H1 (cell line): Measurements from ENCODE around the gene STK39. TPM values are rescaled to one million over a fixed set of nuclear protein-coding genes. Genes with fewer than 3 reads are reported as not detected.

Experiments used
- CTCF ChIA-PET: fragments of 300-600 bp; sonication (Branson Sonifier 250); formaldehyde crosslinking; loops from one replicate; lab custom pipeline; 2021; ENCODE audit not compliant: partially characterized antibody; lab: Charles Lee
- POLR2A ChIA-PET: fragments of 300-600 bp; sonication (Branson Sonifier 250); formaldehyde crosslinking; loops from one replicate; lab custom pipeline; 2021; ENCODE audit warnings: inconsistent platforms; ENCODE audit not compliant: partially characterized antibody; lab: Charles Lee
- DNase-seq, 2 experiments: peaks; one replicate each; pipeline versions ENCODE4 v3.0.0 to v3.0.0-alpha.2; 2010 to 2022; ENCODE audit warnings: low spot score in 2 of 2, low read depth in 1 of 2, mixed read lengths in 1 of 2
- FAIRE-seq: peaks from 2 replicates; lab custom pipeline; 2011; peaks lifted over from hg19 to GRCh38; lab: Jason Lieb, UNC
- H2AFZ ChIP-seq: 2 replicates; pipeline ENCODE4 v1.8.1; 2012; ENCODE audit warnings: low read length, inconsistent platforms
- H2AK5ac ChIP-seq: 2 replicates; pipeline ENCODE4 v1.6.1; 2013; ENCODE audit warnings: low read depth, low read length
- H2BK120ac ChIP-seq: replicated peaks from 2 replicates; pipeline ENCODE3; 2013; ENCODE audit warnings: low read depth, low read length, inconsistent platforms
- H2BK12ac ChIP-seq: 2 replicates; pipeline ENCODE4 v1.6.1; 2013; ENCODE audit warnings: low read depth, low read length
- H2BK15ac ChIP-seq: 2 replicates; pipeline ENCODE4 v1.6.1; 2013; ENCODE audit warnings: low read length
- H2BK20ac ChIP-seq: 2 replicates; pipeline ENCODE4 v1.6.1; 2013; ENCODE audit warnings: low read length
- H2BK5ac ChIP-seq: 2 replicates; pipeline ENCODE4 v1.6.1; 2013; ENCODE audit warnings: low read depth, low read length
- H3K14ac ChIP-seq: 2 replicates; pipeline ENCODE4 v1.6.1; 2013; ENCODE audit warnings: inconsistent platforms; ENCODE audit not compliant: insufficient read length
- H3K18ac ChIP-seq: 2 replicates; pipeline ENCODE4 v1.6.1; 2013; ENCODE audit warnings: low read length; ENCODE audit errors: extremely low read depth
- H3K23ac ChIP-seq: 2 replicates; pipeline ENCODE4 v1.6.1; 2013; ENCODE audit warnings: inconsistent platforms; ENCODE audit not compliant: insufficient read length
- H3K23me2 ChIP-seq: 2 replicates; pipeline ENCODE4 v1.6.1; 2013; ENCODE audit warnings: low read depth, low read length
- H3K27ac ChIP-seq: 2 replicates; pipeline ENCODE4 v1.6.1; 2011; ENCODE audit warnings: low read depth, low read length, inconsistent platforms
- H3K27me3 ChIP-seq, 4 experiments: replicated peaks in 1 of 4; 1 replicate in 1 of 4; 2 replicates in 3 of 4; pipeline versions ENCODE4 v1.6.1 to v1.8.1; 2011 to 2013; ENCODE audit warnings: low read length in 3 of 4, mild to moderate bottlenecking in 3 of 4, inconsistent platforms in 2 of 4, mixed read lengths in 2 of 4, moderate library complexity in 1 of 4; ENCODE audit not compliant: control insufficient read depth in 3 of 4, insufficient read depth in 3 of 4; ENCODE audit errors: extremely low read depth in 1 of 4
- H3K36me3 ChIP-seq, 4 experiments: 2 replicates each; pipeline versions ENCODE4 v1.6.1 to v1.8.1; 2011 to 2013; ENCODE audit warnings: mild to moderate bottlenecking in 4 of 4, low read length in 3 of 4, moderate library complexity in 2 of 4, control low read depth in 1 of 4, inconsistent platforms in 1 of 4; ENCODE audit not compliant: insufficient read depth in 4 of 4, control insufficient read depth in 2 of 4
- H3K4ac ChIP-seq: replicated peaks from 2 replicates; pipeline ENCODE3; 2013; ENCODE audit warnings: low read length, low read depth, mixed read lengths, inconsistent platforms; ENCODE audit not compliant: insufficient read length
- H3K4me1 ChIP-seq, 4 experiments: replicated peaks in 1 of 4; 1 replicate in 1 of 4; 2 replicates in 3 of 4; pipeline versions ENCODE4 v1.6.1 to v1.8.1; 2011 to 2013; ENCODE audit warnings: low read length in 3 of 4, inconsistent platforms in 2 of 4, mixed read lengths in 1 of 4; ENCODE audit not compliant: insufficient read depth in 4 of 4, control insufficient read depth in 3 of 4
- H3K4me2 ChIP-seq, 2 experiments: 2 replicates each; pipeline versions ENCODE4 v1.6.1 to v1.8.1; 2011 to 2013; ENCODE audit warnings: low read depth in 2 of 2, low read length in 2 of 2, control low read depth in 1 of 2, inconsistent platforms in 1 of 2, mild to moderate bottlenecking in 1 of 2; ENCODE audit not compliant: insufficient read depth in 1 of 2
- H3K4me3 ChIP-seq, 4 experiments: fragments of 200-600, 300-600 bp in 1 of 4; sonication (generic), shearing (Covaris generic), sonication (Bioruptor Twin) in 1 of 4; 2 replicates each; pipeline versions ENCODE4 v1.5.1 to v1.8.1; 2011 to 2016; ENCODE audit warnings: low read length in 4 of 4, low read depth in 3 of 4, control low read depth in 2 of 4, inconsistent platforms in 2 of 4, mild to moderate bottlenecking in 2 of 4, mixed read lengths in 1 of 4, moderate library complexity in 1 of 4; ENCODE audit not compliant: insufficient read depth in 2 of 4; ENCODE audit errors: extremely low read depth in 1 of 4
- H3K56ac ChIP-seq: replicated peaks from 2 replicates; pipeline ENCODE3; 2013; ENCODE audit warnings: low read depth, mild to moderate bottlenecking, mixed read lengths, low read length, inconsistent platforms; ENCODE audit not compliant: insufficient read length
- H3K79me1 ChIP-seq: 2 replicates; pipeline ENCODE4 v1.6.1; 2013; ENCODE audit warnings: low read depth, low read length, control low read depth
- H3K79me2 ChIP-seq, 2 experiments: 2 replicates each; pipeline versions ENCODE4 v1.6.1 to v1.8.1; 2012 to 2013; ENCODE audit warnings: low read length in 2 of 2, mild to moderate bottlenecking in 2 of 2, inconsistent platforms in 1 of 2; ENCODE audit not compliant: insufficient read depth in 2 of 2, control insufficient read depth in 1 of 2
- H3K9ac ChIP-seq, 4 experiments: replicated peaks in 1 of 4; 1 replicate in 1 of 4; 2 replicates in 3 of 4; pipeline versions ENCODE4 v1.6.1 to v1.8.1; 2011 to 2013; ENCODE audit warnings: low read depth in 3 of 4, low read length in 3 of 4, control low read depth in 2 of 4, mild to moderate bottlenecking in 2 of 4, moderate library complexity in 2 of 4, inconsistent platforms in 1 of 4; ENCODE audit errors: extremely low read depth in 1 of 4
- H3K9me3 ChIP-seq, 2 experiments: 2 replicates each; pipeline versions ENCODE4 v1.6.1 to v1.8.1; 2012 to 2013; ENCODE audit warnings: mild to moderate bottlenecking in 2 of 2, moderate library complexity in 2 of 2, control low read depth in 1 of 2, inconsistent platforms in 1 of 2, low read depth in 1 of 2, low read length in 1 of 2, mixed read lengths in 1 of 2; ENCODE audit not compliant: insufficient read depth in 2 of 2
- H4K20me1 ChIP-seq, 2 experiments: replicated peaks in 1 of 2; 2 replicates each; pipeline versions ENCODE3 to v1.8.1; 2011 to 2013; ENCODE audit warnings: inconsistent platforms in 2 of 2, low read length in 2 of 2, mild to moderate bottlenecking in 1 of 2; ENCODE audit not compliant: insufficient read depth in 2 of 2, control insufficient read depth in 1 of 2
- H4K5ac ChIP-seq: 2 replicates; pipeline ENCODE4 v1.6.1; 2013; ENCODE audit warnings: low read length, low read depth, mixed read lengths, inconsistent platforms; ENCODE audit not compliant: insufficient read length
- H4K8ac ChIP-seq: 2 replicates; pipeline ENCODE4 v1.8.0; 2013; ENCODE audit warnings: mild to moderate bottlenecking, moderate library complexity, low read length, inconsistent platforms; ENCODE audit not compliant: insufficient read depth; ENCODE audit errors: extremely low read depth
- H4K91ac ChIP-seq: replicated peaks from 2 replicates; pipeline ENCODE3; 2013; ENCODE audit warnings: low read length, mixed read lengths, inconsistent platforms; ENCODE audit not compliant: insufficient read length
- TCF12 ChIP-seq: IDR thresholded peaks from 2 replicates; pipeline ENCODE4 v1.6.1; 2011; ENCODE audit warnings: low read depth, mild to moderate bottlenecking, low read length
- WGBS, 2 experiments: shearing (Covaris generic) in 1 of 2; methylation state at CpG; one replicate each; pipeline versions ENCODE4 v1.1.6 to v1.1.7; 2013 to 2015; ENCODE audit warnings: low lambda C conversion rate in 2 of 2, mixed read lengths in 2 of 2, inconsistent platforms in 1 of 2, low coverage in 1 of 2, missing lambda C conversion rate in 1 of 2; ENCODE audit not compliant: insufficient replicate concordance in 2 of 2, insufficient coverage in 1 of 2, insufficient read length in 1 of 2; ENCODE audit errors: extremely low coverage in 1 of 2, missing lambda C conversion rate in 1 of 2; 5-methylcytosine and 5-hydroxymethylcytosine counted together
- polyA plus RNA-seq, 7 experiments: library from polyadenylated mRNA; depleted of rRNA in 3 of 7; stranded (reverse) in 5 of 7; unstranded in 2 of 7; fragments of >200 nt in 5 of 7; fragments of 200-250 nt in 2 of 7; gene quantifications; 1 replicate in 5 of 7; 2 replicates in 1 of 7; 4 replicates in 1 of 7; pipeline versions ENCODE4 v1.2.1 to v1.2.3, GENCODE V29; 2011 to 2013; ENCODE audit warnings: missing spikeins in 2 of 7, mixed read lengths in 2 of 7
- total RNA-seq: library from RNA; stranded (reverse); fragmentation: NEBNext Ultra II Directional; extraction: Animal tissue kit (Norgen Biotek cat#: 25700); gene quantifications from 2 replicates; pipeline ENCODE4 v1.2.1, GENCODE V29; 2021

Gene STK39
- total and polyA plus RNA-seq, 2 of the 8 experiments (the other 6 are each of a cell fraction or from before 2014, with no cell fraction given), result 13.7 to 23.8 TPM

GRCh38 chr2:168169097-168169745 is 78.2 kb downstream of the STK39 start:
- Histone ChIP-seq H4K20me1 (no peaks in the 10 kb centered on the region), H4K91ac (no peak overlapping the region), H3K9ac (no peak overlapping the region), H3K23ac (no peak overlapping the region), H3K18ac (no peak overlapping the region), H4K8ac (no peak overlapping the region), H2BK5ac (no peak overlapping the region), H3K27ac (no peak overlapping the region), H3K56ac (no peak overlapping the region), H2BK120ac (no peak overlapping the region), H3K27me3 (no peaks in the 10 kb centered on the region)
- CTCF ChIA-PET, result interaction anchor here (1.6 to 2.5 kb wide), 3 partner anchors 8 to 169 kb away, joined by 3 to 17 read pairs (median 5); no protein-coding TSS in a partner anchor
- no peak for FAIRE-seq
- no peak for DNase-seq
- no peak for TF ChIP-seq TCF12
- TF ChIP-seq, all 59 proteins: peak for 0
- Histone ChIP-seq H3K4ac (no peak overlapping the region), H2BK20ac (no peak overlapping the region), H3K14ac (no peak overlapping the region), H3K36me3 (no peaks in the 10 kb centered on the region; a peak in 1 of 8 replicates), H3K4me3 (no peak overlapping the region), H3K9me3 (no peaks in the 10 kb centered on the region), H2BK12ac (no peak overlapping the region), H2AK5ac (no peak overlapping the region), H2BK15ac (no peak overlapping the region), H3K4me1 (peaks cover 0 to 11% (median 0%) of the 10 kb centered on the region in 4 experiments; a peak in 2 of 7 replicates), H3K79me1 (no peaks in the 10 kb centered on the region), H3K23me2 (no peaks in the 10 kb centered on the region), H4K5ac (no peak overlapping the region), H3K79me2 (no peaks in the 10 kb centered on the region), H2AFZ (no peak overlapping the region), H3K4me2 (no peak overlapping the region)
- WGBS, 2 experiments, result 71% methylated on average over 4 of the region's 4 CpGs; no CpG with 5 or more reads in 1 of the 2 experiments
- POLR2A ChIA-PET, result no interaction called here
